Memory B cell (primary cell): ENCODE data around the gene TENM4.
"Not testable (repeated sequence)": the region's sequence is repeated elsewhere in the genome, so short reads cannot be mapped to it uniquely, and the experiment has no call there.

Experiments
- ATAC-seq: fragments of 150-1000 bp; cut with Tn5 transposase; 2 replicates; pipeline ENCODE4 v1.10.0; 2021; ENCODE audit warnings: low read depth, mild to moderate bottlenecking, moderate library complexity
- DNase-seq, 2 donors: peaks; one replicate each; pipeline ENCODE4 v3.0.0; 2022; ENCODE audit warnings: low spot score in 2 of 2
- H3K27ac Mint-ChIP-seq: one replicate; pipeline ENCODE4 v1.8.0; 2022; ENCODE audit warnings: mild to moderate bottlenecking, moderate library complexity, mixed read lengths
- H3K27me3 Mint-ChIP-seq: one replicate; pipeline ENCODE4 v1.8.0; 2022; ENCODE audit warnings: mixed read lengths
- H3K36me3 Mint-ChIP-seq: one replicate; pipeline ENCODE4 v1.8.0; 2022; ENCODE audit warnings: mild to moderate bottlenecking, mixed read lengths
- H3K4me1 Mint-ChIP-seq: one replicate; pipeline ENCODE4 v1.8.0; 2022; ENCODE audit warnings: mixed read lengths
- H3K4me3 Mint-ChIP-seq: one replicate; pipeline ENCODE4 v1.8.0; 2022; ENCODE audit warnings: mild to moderate bottlenecking, moderate library complexity, mixed read lengths
- H3K9me3 Mint-ChIP-seq: one replicate; pipeline ENCODE4 v1.8.0; 2022; ENCODE audit warnings: mixed read lengths

Gene TENM4

DNA sequence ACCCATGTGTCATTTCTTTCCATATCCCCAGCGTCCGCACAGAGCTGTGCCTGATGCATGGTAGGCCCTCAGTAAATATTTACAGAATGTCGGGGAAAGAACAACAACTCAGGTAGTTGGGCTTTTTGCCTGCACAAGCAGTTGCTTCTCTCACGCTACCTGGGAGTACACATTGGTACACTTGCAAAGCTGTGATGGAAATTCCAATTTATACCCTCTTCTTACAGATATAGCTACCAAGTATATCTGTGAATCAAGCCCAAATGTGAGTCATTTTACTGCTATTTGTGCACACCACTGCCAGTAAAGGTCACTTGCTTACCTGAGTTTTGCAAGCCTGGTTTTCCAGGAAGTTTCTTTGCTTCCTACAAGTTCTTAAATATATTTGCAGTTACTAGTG is 533.2 kb downstream of the TENM4 start:
- H3K9me3 Mint-ChIP-seq: no peaks in the 10 kb centered on the region
- ATAC-seq (no peak), DNase-seq (no peak)
- H3K4me3 Mint-ChIP-seq: no peak overlapping the region
- no peaks in the 10 kb centered on the region for H3K36me3 Mint-ChIP-seq
- H3K27me3 Mint-ChIP-seq: peaks cover 5% of the 10 kb centered on the region
- no peaks in the 10 kb centered on the region for H3K4me1 Mint-ChIP-seq
- no peak overlapping the region for H3K27ac Mint-ChIP-seq

DNA sequence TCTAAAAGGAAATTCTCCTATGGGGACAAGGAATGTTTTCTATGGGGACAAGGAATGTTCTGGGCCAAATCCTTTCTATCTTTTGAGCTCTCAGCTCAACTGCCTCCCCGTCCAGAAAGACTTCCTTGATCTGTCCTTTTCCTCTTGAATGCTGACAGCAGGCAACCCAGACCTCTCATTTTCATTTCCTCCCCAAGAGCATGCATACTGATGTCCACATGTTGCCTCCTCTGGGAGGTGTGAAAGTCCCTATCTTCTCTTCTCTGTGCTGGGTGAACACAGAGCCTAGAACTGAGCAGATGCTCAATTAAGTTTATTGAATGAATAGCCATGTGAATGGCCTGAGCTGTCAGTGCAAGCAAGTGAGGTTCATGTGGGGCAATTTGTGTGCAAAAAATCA is 534.3 kb downstream of the TENM4 start:
- H3K4me3 Mint-ChIP-seq: no peak overlapping the region
- H3K9me3 Mint-ChIP-seq: no peaks in the 10 kb centered on the region
- H3K36me3 Mint-ChIP-seq: no peaks in the 10 kb centered on the region
- H3K4me1 Mint-ChIP-seq: no peaks in the 10 kb centered on the region
- H3K27ac Mint-ChIP-seq: no peak overlapping the region
- DNase-seq: no peak
- H3K27me3 Mint-ChIP-seq: peaks cover 3% of the 10 kb centered on the region
- no peak for ATAC-seq

DNA sequence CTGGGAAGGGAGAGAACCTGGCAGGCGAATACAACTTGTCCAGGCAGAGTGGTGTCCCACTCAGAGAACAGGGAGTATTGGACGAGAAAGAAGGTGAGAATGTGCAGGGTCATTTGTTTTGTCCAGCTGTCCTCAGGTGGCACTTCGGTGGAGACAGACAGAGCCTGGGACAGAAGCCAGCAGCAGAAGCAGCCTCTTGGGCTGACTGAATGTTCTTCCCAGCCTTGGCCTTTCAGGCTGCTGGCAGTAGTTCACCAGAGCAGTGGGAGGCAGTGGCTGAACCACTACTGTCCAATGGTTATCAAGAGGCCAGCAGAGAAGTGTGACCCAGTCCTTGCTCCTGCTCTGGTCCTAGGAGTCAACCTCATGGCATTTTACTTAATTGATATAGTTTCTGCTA is 535.1 kb downstream of the TENM4 start:
- no peaks in the 10 kb centered on the region for H3K4me1 Mint-ChIP-seq
- H3K36me3 Mint-ChIP-seq: no peaks in the 10 kb centered on the region
- no peak overlapping the region for H3K27ac Mint-ChIP-seq
- DNase-seq (no peak), ATAC-seq (no peak)
- H3K27me3 Mint-ChIP-seq: peaks cover 3% of the 10 kb centered on the region
- H3K9me3 Mint-ChIP-seq: no peaks in the 10 kb centered on the region
- H3K4me3 Mint-ChIP-seq: no peak overlapping the region

DNA sequence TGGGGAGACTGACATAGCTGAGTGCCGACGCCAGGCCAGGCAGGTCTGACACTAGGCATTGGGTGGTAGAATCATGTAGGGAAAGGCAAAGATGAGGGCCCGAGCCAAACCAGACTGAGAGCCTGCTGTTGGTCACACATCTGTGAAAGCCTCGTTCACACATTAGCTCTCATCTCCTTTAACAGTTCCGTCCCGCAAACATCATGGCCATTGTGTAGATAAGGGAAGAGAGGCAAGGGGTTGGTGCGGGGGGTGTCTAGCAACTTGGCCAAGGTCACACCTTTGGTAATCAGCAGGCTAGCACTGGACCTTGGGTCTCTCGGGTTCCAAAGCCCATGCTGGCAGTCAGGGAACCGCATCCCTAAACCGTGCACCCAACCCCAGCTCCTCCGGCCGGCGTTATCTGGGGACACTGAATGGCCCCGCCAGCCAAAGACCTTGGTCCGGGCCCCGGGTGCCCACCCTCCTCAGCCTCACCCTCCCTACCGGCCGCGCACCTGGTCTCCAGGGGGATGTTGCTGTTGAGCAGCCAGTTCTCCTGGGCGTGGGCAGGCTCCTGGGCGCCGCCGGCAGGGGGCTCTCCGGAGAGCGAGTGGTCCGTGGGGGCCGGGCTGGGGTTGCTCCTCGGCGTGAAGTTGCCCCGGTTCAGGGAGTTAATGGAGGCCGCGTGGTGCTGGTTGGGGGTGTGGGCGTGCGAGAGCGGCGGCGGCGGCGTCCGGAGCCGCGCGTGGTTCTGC is 537.9 kb downstream of the TENM4 start:
- no peak overlapping the region for H3K27ac Mint-ChIP-seq

DNA sequence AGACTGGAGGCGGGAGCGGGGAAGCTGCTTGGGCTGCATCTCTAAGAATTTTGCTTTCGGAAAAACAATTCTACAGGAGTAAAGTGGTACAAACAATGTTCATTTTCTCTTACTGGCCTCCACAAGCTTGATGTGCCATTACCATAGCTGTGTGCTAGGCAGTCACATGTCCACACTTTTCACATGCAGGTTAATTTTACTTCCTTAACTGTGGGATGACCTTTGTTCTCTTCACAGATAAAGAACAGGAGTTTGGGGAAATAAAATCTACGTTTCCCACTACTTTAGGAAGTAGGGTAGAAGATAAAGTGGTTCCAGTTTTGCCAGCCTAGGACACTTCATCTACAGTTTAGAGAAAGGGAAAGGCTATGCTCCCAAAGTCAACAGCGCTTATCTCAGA is 539.0 kb downstream of the TENM4 start:
- Mint-ChIP-seq H3K27me3 (peaks cover 3% of the 10 kb centered on the region), H3K36me3 (no peaks in the 10 kb centered on the region), H3K4me3 (no peak overlapping the region), H3K4me1 (no peaks in the 10 kb centered on the region), H3K9me3 (no peaks in the 10 kb centered on the region), H3K27ac (no peak overlapping the region)
- ATAC-seq (no peak), DNase-seq (no peak)

More for the DNA sequence above, 537.9 kb downstream of the TENM4 start:
- Mint-ChIP-seq H3K4me3 (no peak overlapping the region), H3K36me3 (no peaks in the 10 kb centered on the region), H3K27me3 (peaks cover 3% of the 10 kb centered on the region), H3K9me3 (no peaks in the 10 kb centered on the region), H3K4me1 (no peaks in the 10 kb centered on the region)
- ATAC-seq (no peak), DNase-seq (no peak)

DNA sequence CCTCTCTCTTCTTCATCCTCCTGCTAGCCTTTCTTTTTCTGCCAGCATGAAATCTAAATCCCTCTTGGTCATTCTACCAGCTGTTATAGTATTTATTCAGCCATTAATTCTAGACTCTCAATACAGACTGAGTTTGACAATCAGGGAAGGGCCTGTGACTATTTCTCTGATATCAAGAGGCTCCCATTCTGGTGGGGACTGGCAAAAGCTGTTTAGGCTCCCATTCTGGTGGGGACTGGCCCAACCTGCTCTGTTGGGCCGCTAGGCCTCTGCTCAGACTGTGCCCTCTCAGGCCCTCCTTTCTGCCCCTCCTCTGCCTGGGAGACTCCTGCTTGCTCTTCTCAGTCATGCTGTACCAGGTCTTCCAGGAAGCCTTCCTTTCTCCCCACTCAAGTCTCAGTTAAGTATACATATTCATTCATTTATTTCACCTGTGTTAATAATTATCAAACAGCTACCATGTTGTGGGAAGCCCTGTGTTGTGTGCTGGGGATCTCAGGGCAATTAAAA is 542.5 kb downstream of the TENM4 start:
- H3K27ac Mint-ChIP-seq: no peak overlapping the region
- DNase-seq: no peak
- H3K4me3 Mint-ChIP-seq: no peak overlapping the region
- H3K4me1 Mint-ChIP-seq: no peaks in the 10 kb centered on the region
- H3K9me3 Mint-ChIP-seq: no peaks in the 10 kb centered on the region
- ATAC-seq: no peak
- H3K36me3 Mint-ChIP-seq: no peaks in the 10 kb centered on the region
- H3K27me3 Mint-ChIP-seq: peaks cover 6% of the 10 kb centered on the region

DNA sequence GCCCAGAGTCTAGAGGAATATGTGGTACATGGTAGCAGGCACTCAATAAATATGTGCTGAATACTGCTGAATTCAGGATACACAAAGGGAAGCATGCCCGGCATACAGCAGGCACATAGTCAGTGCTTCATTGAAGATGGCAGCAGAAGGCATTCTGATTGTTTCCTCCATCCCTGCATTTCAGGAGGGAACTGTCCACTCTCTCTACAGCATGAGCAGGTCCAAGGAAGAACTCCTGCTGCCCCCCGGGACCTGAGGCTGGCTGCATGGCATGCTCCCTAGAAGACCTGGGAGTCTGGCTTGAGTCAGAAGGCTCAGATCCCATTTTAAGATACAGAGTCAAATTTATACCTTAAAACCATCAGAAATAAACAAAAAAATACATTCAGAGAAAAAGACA is 546.8 kb downstream of the TENM4 start:
- Mint-ChIP-seq H3K27me3 (peaks cover 5% of the 10 kb centered on the region), H3K9me3 (no peaks in the 10 kb centered on the region), H3K36me3 (peaks cover 2% of the 10 kb centered on the region), H3K4me3 (no peak overlapping the region), H3K4me1 (no peaks in the 10 kb centered on the region), H3K27ac (no peak overlapping the region)
- DNase-seq (no peak), ATAC-seq (no peak)

DNA sequence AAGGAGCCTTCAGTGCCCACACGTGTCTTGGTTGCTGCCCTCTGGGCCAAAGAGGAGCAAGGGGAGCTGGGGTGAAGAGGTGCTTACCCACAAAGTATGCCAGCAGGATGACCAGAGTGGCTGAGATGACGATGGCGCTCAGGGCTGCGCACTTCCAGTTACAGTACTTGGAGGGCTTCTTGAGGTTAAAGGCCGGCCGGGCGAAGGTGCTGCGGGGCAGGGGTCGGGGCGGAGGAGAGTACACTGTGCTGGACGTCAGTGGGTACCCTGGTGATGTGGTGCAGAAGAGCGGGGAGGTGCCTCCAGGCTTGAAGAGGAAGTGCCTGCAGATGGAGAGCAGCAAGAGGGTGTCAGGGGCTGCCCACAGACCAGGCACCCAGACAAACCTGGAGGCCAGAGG is 551.1 kb downstream of the TENM4 start:
- H3K27me3 Mint-ChIP-seq: peaks cover 8% of the 10 kb centered on the region
- DNase-seq: no peak

DNA sequence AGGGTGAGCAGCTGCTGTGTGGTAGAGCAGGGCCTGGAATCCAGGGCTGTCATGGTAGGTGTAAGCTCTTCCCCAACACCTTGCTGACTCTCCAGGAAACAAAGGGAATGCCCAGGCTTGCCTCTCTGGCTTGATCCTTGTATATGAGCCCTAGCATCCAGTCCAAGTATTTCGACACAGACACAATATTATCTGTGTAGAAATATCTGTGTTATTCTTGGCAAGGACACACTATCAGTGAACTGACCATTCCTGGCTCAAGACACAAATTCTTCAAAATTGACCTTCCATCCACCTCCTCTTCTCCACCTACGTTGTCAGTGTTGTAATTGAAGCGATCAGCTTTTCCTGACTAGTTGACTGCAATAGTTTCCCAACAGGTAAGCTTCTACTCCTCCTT is 554.2 kb downstream of the TENM4 start:
- Mint-ChIP-seq H3K27me3 (peaks cover 5% of the 10 kb centered on the region), H3K4me3 (no peak overlapping the region), H3K27ac (no peak overlapping the region), H3K36me3 (peaks cover 2% of the 10 kb centered on the region), H3K9me3 (no peaks in the 10 kb centered on the region), H3K4me1 (no peaks in the 10 kb centered on the region)
- ATAC-seq (no peak), DNase-seq (no peak)

More for the DNA sequence above, 551.1 kb downstream of the TENM4 start:
- Mint-ChIP-seq H3K27ac (no peak overlapping the region), H3K36me3 (peaks cover 2% of the 10 kb centered on the region), H3K4me3 (no peak overlapping the region), H3K4me1 (no peaks in the 10 kb centered on the region), H3K9me3 (no peaks in the 10 kb centered on the region)
- ATAC-seq: no peak

DNA sequence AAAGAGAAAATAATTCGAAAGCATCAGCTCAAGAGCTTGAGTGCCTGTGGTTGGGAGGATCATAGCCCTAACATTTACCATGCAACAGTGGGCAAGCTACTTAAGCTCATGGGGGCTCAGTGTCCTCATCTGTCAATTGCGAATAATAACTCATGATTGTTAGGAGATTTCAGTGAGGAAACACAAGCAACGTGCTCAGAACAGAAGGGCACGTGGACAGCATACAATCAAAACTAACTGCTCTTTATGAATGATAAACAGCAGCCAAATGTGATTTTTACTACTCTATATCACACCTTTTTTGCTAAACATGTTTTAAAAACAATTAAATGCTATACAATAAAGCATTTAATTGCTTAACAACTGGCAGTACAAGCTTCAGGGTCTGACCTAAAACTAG is 556.1 kb downstream of the TENM4 start:
- H3K4me1 Mint-ChIP-seq: no peaks in the 10 kb centered on the region
- DNase-seq: no peak
- peaks cover 5% of the 10 kb centered on the region for H3K27me3 Mint-ChIP-seq
- ATAC-seq: no peak
- H3K27ac Mint-ChIP-seq: no peak overlapping the region
- no peak overlapping the region for H3K4me3 Mint-ChIP-seq
- peaks cover 2% of the 10 kb centered on the region for H3K9me3 Mint-ChIP-seq
- peaks cover 2% of the 10 kb centered on the region for H3K36me3 Mint-ChIP-seq

DNA sequence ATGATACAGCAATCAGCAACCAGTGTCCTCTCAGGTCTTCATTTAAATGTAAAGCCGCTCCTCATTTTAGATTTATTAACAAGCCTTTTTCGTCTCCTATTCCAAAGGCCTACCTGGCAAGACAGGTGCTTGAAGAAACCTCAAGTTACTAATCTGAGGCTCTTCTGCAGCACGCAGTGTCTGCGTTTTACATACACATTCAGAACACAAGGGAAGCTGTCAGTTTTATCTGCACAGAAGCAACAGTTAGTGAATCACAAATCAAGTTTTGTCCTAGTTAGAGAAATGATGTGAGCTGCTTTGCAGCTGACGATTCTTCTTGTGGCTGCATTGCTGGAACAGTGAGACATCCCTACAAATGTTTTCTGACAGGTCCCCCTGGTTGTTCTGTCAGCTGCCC is 557.3 kb downstream of the TENM4 start:
- DNase-seq: no peak
- no peak for ATAC-seq
- H3K4me3 Mint-ChIP-seq: no peak overlapping the region
- peaks cover 3% of the 10 kb centered on the region for H3K27me3 Mint-ChIP-seq
- H3K27ac Mint-ChIP-seq: no peak overlapping the region
- peaks cover 2% of the 10 kb centered on the region for H3K9me3 Mint-ChIP-seq
- H3K4me1 Mint-ChIP-seq: no peaks in the 10 kb centered on the region
- H3K36me3 Mint-ChIP-seq: no peaks in the 10 kb centered on the region

DNA sequence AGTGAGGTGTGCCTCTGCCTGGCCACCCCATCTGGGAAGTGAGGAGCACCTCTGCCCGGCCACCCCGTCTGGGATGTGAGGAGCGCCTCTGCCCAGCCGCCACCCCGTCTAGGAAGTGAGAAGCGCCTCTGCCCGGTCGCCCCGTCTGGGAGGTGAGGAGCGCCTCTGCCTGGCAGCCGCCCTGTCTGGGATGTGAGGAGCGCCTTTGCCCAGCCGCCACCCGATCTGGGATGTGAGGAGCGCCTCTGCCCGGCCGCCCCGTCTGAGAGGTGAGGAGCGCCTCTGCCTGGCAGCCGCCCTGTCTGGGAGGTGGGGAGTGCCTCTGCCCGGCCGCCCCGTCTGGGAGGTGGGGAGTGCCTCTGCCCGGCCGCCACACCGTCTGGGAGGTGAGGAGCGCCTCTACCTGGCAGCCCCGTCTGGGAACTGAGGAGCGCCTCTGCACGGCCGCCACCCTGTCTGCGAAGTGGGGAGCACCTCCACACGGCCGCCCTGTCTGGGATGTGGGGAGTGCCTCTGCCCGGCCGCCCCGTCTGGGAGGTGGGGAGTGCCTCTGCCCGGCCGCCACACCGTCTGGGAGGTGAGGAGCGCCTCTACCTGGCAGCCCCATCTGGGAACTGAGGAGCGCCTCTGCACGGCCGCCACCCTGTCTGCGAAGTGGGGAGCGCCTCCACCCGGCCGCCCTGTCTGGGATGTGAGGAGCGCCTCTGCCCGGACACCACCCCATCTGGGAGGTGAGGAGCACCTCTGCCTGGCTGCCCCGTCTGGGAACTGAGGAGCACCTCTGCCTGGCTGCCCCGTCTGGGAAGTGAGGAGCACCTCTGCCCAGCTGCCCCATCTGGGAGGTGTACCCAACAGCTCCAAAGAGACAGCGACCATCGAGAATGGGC is 561.5 kb downstream of the TENM4 start:
- not testable (repeated sequence) for H3K27me3 Mint-ChIP-seq, H3K4me1 Mint-ChIP-seq

DNA sequence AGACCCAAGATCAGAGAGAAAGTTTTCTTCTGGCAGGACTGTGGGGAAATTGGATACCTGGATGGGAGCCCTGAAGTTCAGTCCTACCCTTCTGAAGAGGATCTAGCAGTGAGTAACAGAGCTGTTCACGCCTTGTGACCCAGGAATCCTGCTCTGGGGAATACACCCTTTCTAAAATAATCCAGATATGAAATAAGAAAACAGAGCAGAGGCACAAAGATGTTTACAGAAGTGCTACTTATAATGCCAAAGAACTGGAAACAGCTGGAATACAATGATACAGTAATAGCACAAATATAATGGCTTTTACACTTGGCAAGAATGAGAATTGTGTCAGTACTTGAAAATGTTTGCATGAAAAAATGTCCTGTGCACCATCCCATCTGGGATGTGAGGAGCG is 562.2 kb downstream of the TENM4 start:
- Mint-ChIP-seq H3K36me3 (no peaks in the 10 kb centered on the region), H3K27me3 (peaks cover 3% of the 10 kb centered on the region), H3K9me3 (peaks cover 3% of the 10 kb centered on the region), H3K4me1 (no peaks in the 10 kb centered on the region), H3K27ac (no peak overlapping the region), H3K4me3 (no peak overlapping the region)
- no peak for ATAC-seq
- no peak for DNase-seq

More for the DNA sequence above, 561.5 kb downstream of the TENM4 start:
- not testable (repeated sequence) for H3K27ac Mint-ChIP-seq, H3K36me3 Mint-ChIP-seq, H3K4me3 Mint-ChIP-seq, ATAC-seq, H3K9me3 Mint-ChIP-seq, DNase-seq

DNA sequence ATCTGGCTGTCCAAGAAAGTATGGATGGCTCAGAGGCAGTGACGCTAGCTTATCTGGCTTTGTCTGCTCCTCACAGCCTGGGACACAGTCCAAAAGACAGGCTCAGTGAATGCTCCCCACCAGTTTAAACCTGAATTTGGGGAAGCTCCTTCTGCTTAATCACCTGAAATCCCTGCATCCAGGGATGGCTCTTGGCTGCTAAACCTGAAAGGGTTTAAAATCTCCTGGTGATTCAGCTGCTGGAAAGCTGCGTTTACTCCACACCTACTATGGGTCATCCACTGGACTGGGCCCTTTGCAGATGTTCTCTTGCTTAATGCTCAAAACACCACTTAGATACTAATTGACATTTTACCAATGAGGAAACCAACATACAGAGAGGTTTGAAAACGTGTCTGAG is 564.2 kb downstream of the TENM4 start:
- H3K4me3 Mint-ChIP-seq: no peak overlapping the region
- peaks cover 6% of the 10 kb centered on the region for H3K27me3 Mint-ChIP-seq
- DNase-seq (no peak), ATAC-seq (no peak)
- H3K27ac Mint-ChIP-seq: no peak overlapping the region
- H3K4me1 Mint-ChIP-seq: no peaks in the 10 kb centered on the region
- H3K9me3 Mint-ChIP-seq: peaks cover 3% of the 10 kb centered on the region
- no peaks in the 10 kb centered on the region for H3K36me3 Mint-ChIP-seq
